ENCODE measurements around the gene TTC5.

The TTC5 gene

DNA sequence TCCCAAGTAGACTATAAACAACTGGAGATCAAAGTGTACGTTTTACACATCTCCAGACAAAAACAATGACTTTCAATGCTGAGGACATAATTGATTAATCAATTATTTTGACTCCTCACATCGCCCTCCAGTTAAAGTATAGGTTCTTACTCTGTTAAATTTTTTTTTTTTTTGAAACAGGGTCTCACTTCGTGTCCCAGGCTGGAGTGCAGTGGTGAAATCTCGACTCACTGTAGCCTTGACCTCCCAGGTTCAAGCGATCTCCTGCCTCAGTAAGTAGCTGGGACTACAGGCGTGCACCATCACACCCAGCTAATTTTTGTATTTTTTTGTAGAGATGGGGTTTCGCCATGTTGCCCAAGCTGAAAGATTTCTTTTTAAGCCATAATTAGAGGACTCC, 28.3 kb upstream of the TTC5 start:
- Histone ChIP-seq H3K4me2 (ENCODE audit: low read length) (no peak overlapping the region), H2AFZ (ENCODE audit: low read length) (peak overlapping the region; percentile 80; the same call in 1 of the 2 replicates), H3K4me1 (ENCODE audit: insufficient read depth, low read length, severe bottlenecking) (peaks cover 23% of the 10 kb centered on the region), H3K9me3 (ENCODE audit: low read length) (no peaks in the 10 kb centered on the region), H3K4me3 (ENCODE audit: low read depth, low read length, poor library complexity, severe bottlenecking) (no peak overlapping the region), H3K36me3 (ENCODE audit: insufficient read depth, low read length) (peaks cover 3% of the 10 kb centered on the region; the same call in 1 of the 2 replicates), H3K27ac (ENCODE audit: low read depth, low read length, poor library complexity, severe bottlenecking) (no peak overlapping the region), H3K79me2 (ENCODE audit: insufficient read depth, low read length) (peaks cover 27% of the 10 kb centered on the region), H3K9me2 (ENCODE audit: low read depth, low read length) (no peaks in the 10 kb centered on the region), H3K9ac (ENCODE audit: low read length) (no peak overlapping the region), H3K27me3 (ENCODE audit: insufficient read depth, low read length) (no peaks in the 10 kb centered on the region), H4K20me1 (ENCODE audit: insufficient read depth, low read length) (no peaks in the 10 kb centered on the region), H3F3A (ENCODE audit: insufficient read depth, low read length) (no peaks in the 10 kb centered on the region)
- TF ChIP-seq EZH2 (IDR thresholded peaks at IDR 0.05; ENCODE audit: borderline replicate concordance, low read length) = no peak
- TF ChIP-seq, protein P1, sequence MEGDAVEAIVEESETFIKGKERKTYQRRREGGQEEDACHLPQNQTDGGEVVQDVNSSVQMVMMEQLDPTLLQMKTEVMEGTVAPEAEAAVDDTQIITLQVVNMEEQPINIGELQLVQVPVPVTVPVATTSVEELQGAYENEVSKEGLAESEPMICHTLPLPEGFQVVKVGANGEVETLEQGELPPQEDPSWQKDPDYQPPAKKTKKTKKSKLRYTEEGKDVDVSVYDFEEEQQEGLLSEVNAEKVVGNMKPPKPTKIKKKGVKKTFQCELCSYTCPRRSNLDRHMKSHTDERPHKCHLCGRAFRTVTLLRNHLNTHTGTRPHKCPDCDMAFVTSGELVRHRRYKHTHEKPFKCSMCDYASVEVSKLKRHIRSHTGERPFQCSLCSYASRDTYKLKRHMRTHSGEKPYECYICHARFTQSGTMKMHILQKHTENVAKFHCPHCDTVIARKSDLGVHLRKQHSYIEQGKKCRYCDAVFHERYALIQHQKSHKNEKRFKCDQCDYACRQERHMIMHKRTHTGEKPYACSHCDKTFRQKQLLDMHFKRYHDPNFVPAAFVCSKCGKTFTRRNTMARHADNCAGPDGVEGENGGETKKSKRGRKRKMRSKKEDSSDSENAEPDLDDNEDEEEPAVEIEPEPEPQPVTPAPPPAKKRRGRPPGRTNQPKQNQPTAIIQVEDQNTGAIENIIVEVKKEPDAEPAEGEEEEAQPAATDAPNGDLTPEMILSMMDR (IDR thresholded peaks at IDR 0.05; ENCODE audit: low read length) = no peak

DNA sequence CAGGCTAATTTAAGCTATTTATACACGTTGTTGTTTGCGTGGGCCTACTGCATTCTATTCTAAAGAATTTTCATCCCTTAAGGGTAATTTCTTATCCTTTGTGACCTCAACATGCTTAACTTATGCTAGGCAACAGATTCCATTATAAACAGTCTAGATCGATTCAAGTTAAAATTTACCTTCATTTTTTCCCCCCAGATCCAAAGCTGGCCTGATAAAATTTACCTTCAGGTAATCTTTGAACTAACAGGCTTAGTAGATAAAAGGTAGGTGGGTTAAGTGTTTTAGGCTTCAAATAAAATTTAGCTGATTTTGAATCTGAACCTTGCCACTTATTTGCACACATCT, 27.7 kb upstream of the TTC5 start:
- H3F3A ChIP-seq (ENCODE audit: insufficient read depth, low read length) = peaks cover 5% of the 10 kb centered on the region; the same call in 1 of the 2 replicates
- no peak for TF ChIP-seq EZH2 (IDR thresholded peaks at IDR 0.05; ENCODE audit: borderline replicate concordance, low read length)
- TF ChIP-seq, protein P1 (IDR thresholded peaks at IDR 0.05; ENCODE audit: low read length) = no peak
- peaks cover 3% of the 10 kb centered on the region; the same call in 1 of the 2 replicates for H3K36me3 ChIP-seq (ENCODE audit: insufficient read depth, low read length)
- H3K9ac ChIP-seq (ENCODE audit: low read length) = peak overlapping the region; percentile 40
- peaks cover 28% of the 10 kb centered on the region for H3K79me2 ChIP-seq (ENCODE audit: insufficient read depth, low read length)
- H2AFZ ChIP-seq (ENCODE audit: low read length) = peak overlapping the region; percentile 80
- H4K20me1 ChIP-seq (ENCODE audit: insufficient read depth, low read length) = no peaks in the 10 kb centered on the region
- peak overlapping the region; percentile 95 for H3K4me3 ChIP-seq (ENCODE audit: low read depth, low read length, poor library complexity, severe bottlenecking)
- H3K27ac ChIP-seq (ENCODE audit: low read depth, low read length, poor library complexity, severe bottlenecking) = no peak overlapping the region
- no peaks in the 10 kb centered on the region for H3K9me3 ChIP-seq (ENCODE audit: low read length)
- H3K4me2 ChIP-seq (ENCODE audit: low read length) = peak overlapping the region; percentile 84
- H3K9me2 ChIP-seq (ENCODE audit: low read depth, low read length) = no peaks in the 10 kb centered on the region
- H3K27me3 ChIP-seq (ENCODE audit: insufficient read depth, low read length) = no peaks in the 10 kb centered on the region
- H3K4me1 ChIP-seq (ENCODE audit: insufficient read depth, low read length, severe bottlenecking) = peaks cover 23% of the 10 kb centered on the region

DNA sequence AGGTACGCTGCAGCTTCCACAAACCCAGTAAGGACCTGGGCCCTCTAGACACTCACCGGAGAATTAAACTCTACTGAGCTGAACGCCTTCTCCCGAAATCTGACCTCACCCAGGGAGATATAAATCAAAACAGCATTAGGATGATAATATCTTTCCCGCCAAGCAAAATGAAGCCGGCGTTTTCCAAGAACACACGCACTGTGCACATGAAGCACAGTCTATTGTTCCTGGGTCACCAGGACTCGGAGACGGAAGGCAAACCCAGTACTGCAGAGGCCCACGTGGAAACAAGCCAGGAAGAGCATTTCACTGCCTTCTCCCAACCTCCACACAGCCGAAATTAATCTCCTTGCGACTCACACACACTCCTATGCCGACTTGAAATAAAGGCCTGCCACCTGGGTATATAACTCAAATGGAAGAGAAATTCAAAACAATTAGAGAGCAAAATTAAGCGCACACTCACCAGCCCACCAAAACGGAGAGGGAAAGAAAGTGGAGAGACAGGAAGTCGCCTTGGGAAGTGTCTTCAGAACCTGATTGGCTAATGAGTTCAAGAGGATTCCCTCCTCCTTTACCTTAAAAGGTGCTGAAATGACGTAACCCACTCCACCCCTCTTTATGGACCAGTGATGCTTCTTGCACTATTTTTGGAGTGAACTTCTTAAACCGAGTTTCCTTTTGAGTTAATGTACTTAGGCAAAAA, 27.2 kb upstream of the TTC5 start, which contains the start of gene CCNB1IP1:
Gene CCNB1IP1 (minus strand): TSS at position 492 of the 706 bp plus-strand sequence. CDS start 16,756 bp downstream, outside the sequence.
- Histone ChIP-seq H3K4me3 (ENCODE audit: low read depth, low read length, poor library complexity, severe bottlenecking) (peak within 1 kb of the TSS; percentile 95), H4K20me1 (ENCODE audit: insufficient read depth, low read length) (no peaks in the 10 kb centered on the region), H3K9me2 (ENCODE audit: low read depth, low read length) (no peaks in the 10 kb centered on the region), H3K27me3 (ENCODE audit: insufficient read depth, low read length) (no peaks in the 10 kb centered on the region), H2AFZ (ENCODE audit: low read length) (peak within 1 kb of the TSS; percentile 80), H3F3A (ENCODE audit: insufficient read depth, low read length) (peaks cover 7% of the 10 kb centered on the region; the same call in 1 of the 2 replicates), H3K4me2 (ENCODE audit: low read length) (peak within 1 kb of the TSS; percentile 84), H3K79me2 (ENCODE audit: insufficient read depth, low read length) (peaks cover 30% of the 10 kb centered on the region), H3K9me3 (ENCODE audit: low read length) (no peaks in the 10 kb centered on the region), H3K36me3 (ENCODE audit: insufficient read depth, low read length) (peaks cover 3% of the 10 kb centered on the region; the same call in 1 of the 2 replicates), H3K27ac (ENCODE audit: low read depth, low read length, poor library complexity, severe bottlenecking) (peak within 1 kb of the TSS; percentile 47), H3K9ac (ENCODE audit: low read length) (peak within 1 kb of the TSS; percentile 88), H3K4me1 (ENCODE audit: insufficient read depth, low read length, severe bottlenecking) (peaks cover 23% of the 10 kb centered on the region)
- TF ChIP-seq EZH2 (IDR thresholded peaks at IDR 0.05; ENCODE audit: borderline replicate concordance, low read length) = no peak

Measured in OCI-LY1 (cell line).